GF-D8 (cell line): ENCODE results near the gene TEDC2.
"Not testable (repeated sequence)": the region's sequence is repeated elsewhere in the genome, so short reads cannot be mapped to it uniquely, and the experiment has no call there.

Experiments used
- DNase-seq: peaks from one replicate; lab custom pipeline; 2025; lab: John Stamatoyannopoulos, UW

Gene TEDC2

DNA sequence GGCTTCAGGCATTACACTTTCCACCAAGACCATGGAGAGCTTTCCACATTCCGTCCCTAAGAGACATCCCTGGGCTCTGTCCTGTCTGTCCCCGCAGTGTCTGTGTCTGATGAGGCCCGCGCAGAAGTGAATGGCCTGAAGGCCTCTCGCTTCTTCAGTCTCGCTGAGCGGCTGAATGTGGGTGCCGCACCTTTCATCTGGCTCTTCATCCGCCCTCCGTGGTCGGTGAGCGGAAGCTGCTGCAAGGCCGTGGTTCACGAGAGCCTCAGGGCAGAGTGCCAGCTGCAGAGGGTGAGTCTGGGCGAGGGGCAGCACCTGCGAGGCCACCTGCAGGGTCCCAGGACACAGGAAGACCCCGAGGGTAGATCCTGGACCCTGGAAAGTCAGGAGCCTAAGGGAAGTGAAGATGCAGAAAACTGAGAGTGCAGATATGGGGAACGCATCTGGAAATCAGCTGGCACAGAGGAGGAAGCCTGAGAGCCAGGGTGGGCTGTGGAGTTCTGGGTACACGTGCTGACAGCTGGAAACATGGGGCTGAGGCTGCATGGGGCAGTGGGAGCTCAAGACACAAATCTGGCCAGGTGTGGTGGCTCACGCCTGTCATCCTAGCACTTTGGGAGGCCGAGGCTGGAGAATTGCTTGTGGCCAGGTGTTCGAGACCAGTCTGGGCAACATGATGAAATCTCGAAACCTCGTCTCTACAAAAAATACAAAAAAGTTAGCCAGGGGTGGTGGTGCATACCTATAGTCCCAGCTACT lies 22.7 kb upstream of the TEDC2 start:
- no peak for DNase-seq

DNA sequence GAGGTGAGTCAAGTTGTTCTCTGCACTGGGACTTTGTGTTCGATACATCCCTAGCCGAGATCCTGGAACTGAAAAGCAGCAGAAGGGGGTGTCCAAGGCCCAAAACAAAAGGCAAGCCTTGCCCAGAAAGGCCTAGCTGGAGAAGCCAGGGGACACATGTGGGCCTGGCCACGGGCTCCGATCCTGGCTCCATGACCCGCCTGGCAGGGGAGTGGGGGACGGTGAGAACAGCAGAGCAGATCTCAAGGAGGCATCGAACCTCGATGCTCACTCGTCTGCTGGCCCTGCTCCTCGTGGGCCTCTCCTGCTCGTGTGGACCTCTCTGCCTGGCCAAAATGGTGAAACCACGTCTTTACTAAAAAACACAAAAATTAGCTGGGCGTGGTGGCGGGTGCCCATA lies 21.8 kb upstream of the TEDC2 start:
- DNase-seq = no peak

DNA sequence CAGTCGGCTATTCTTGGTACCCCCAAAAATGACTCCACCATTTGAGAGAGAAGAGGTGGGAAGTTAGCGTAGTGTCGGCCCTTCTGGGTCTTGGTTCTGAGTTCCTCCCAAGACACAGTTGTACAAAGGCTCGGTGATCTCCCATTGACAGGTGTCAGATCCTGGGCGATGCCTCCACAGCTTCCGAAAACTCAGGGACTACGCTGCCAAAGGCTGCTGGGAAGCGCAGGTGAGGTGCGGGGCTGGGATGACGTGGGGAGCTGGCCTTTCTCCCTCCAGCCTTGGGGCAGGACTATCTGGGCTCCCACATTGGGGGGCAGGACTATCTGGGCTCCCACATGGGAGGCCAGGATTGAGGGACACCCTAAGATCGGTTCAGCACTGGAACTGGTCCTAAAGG lies 20.3 kb upstream of the TEDC2 start:
- no peak for DNase-seq

DNA sequence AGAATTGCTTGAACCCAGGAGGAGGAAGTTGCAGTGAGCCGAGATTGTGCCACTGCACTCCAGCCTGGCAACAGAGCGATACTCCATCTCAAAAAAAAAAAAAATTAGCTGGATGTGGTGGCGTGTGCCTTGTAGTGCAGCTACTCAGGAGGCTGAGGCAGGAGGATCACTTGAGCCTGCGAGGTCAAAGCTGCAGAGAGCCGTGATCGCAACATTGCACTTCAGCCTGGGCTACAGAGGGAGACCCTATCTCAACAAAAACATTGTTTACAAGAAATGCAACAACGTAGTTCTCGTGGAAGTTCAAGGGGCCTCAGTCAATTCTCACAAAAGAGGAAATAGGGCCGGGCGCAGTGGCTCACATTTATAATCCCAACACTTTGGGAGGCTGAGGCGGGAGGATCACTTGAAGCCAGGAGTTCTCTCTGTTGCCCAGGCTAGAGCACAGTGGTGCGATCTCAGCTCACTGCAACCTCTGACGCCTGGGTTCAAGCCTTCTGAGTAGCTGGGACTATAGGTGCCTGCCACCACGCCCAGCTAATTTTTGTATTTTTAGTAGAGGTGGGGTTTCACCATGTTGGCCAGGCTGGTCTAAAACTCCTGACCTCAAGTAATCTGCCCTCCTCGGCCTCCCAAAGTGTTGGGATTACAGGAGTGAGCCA lies 18.6 kb upstream of the TEDC2 start:
- DNase-seq = not testable (repeated sequence)

DNA sequence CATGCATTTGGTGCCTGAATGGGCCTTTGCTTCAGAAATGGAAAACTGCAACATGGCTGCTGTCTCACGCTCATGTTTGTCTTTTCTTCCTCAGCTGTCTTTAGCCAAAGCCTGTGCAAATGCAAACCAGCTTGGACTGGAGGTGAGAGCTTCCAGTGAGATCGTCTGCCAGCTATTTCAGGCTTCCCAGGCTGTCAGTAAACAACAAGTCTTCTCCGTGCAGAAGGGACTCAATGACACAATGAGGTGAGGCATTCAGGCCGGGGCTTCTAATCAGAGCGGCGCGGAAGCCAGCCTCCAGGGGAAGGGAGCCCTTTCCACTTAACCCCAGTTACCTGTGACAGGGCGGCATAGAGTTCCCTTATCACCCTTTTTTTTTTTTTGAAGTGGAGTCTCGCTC lies 16.4 kb upstream of the TEDC2 start:
- DNase-seq = no peak

DNA sequence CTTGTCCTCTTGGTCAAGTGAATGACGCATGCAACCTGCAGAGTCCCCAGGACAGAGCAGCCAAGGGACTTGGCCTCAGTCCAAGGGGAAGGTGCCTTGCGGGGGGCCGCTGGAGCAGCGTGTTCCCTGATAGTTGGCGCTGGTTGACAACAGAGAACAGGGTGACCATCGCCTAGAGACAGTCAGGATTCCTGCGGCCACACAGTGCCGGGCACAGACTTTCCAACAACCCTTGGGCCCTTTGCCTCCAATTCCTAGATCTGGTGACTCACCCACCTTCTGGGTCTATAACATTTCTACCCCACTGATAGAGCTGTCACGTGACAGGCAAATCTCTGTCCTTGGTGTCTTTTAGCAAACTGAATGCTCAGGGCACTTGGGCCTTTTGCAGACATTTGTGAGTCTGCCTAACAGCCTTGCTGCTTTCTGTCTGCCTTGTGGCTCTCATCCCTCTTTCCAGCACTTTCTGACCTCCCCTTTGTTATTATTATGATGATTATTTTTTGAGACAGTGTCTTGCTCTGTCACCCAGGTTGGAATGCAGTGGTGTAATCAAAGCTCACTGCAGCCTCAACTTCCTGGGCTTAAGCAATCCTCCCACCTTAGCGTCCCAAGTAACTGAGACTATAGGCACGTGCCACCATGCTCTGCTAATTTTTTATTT lies 11.9 kb upstream of the TEDC2 start:
- no peak for DNase-seq

DNA sequence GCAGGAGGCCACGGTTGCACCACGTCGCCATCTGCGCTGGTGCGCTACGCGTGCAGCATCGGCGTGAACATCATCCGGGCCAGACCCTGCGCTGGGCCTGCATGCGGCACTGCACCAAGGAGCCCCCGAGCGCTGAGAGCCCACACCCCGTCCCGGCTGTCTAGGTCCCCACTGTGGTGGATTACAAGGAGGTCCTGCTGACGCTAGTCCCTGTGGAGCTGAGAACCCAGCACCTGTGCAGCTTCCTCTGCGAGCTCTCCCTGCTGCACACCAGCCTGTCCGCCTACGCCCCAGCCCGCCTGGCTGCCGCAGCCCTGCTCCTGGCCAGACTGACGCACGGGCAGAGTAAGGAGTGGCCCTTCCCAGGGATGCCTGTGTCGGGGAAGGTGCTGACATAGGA lies 10.8 kb upstream of the TEDC2 start:
- no peak for DNase-seq

DNA sequence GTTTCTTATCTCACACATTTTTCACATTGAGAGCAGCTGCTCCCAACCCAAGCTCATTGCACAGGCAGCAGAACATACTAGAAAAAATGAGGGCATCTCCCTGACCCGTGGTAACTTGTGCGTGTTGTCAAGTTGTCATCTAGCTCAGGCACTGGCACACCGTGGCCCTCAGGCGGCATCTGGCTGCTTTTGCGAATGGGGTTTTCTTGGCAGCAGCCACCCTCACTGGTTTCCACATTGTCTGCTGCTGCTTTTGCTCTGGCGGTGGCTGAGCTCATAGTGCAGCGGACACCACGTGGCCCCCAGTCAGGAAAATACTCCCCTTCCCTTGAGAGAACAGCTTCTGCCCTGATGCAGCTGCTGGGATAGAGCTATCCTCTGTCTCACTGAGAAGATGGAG lies 9.4 kb upstream of the TEDC2 start:
- DNase-seq = no peak

DNA sequence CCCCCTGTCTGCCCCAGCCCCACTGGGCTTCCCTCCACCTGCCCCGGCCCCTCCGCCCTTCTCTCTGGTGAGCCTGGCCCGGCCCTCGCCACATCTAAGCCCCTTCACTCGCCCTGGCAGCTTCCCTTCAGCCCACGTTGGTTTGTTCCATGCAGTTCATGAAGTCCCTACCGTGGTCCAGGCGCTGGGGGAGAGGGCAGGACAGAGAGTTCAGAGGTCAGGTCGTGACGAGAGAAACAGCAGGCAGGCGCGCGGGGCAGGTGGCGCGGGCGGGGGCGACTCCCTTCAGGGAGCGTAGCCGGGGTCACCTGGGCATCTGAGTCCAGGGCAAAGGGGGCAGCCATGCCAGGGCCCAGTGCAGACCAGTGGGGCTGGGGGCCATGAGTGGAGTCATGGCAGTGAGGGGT lies 8.9 kb upstream of the TEDC2 start:
- no peak for DNase-seq

DNA sequence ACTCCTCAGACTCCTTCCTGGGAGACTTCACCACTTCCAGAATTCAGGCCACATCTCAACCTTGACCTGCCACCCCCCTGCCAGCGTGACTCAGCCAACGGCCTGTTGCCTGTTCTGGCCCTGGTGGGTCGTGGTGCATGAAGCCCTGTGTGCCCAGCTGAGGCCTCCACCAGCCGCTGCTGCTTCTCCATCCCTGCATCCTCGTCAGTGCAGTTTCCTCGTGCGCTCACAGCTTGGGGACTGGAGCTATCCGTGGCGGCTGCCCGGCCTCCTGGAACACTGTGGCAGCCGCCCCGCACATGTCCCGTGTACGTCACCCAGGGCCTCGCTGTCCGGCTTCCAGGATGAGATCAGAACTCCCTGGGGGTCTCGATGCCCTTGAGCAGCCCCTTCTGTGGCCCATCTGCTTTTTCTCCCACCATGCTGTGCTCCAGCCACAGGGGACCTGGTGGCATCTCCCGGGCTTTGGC lies 8.0 kb upstream of the TEDC2 start:
- DNase-seq = no peak

DNA sequence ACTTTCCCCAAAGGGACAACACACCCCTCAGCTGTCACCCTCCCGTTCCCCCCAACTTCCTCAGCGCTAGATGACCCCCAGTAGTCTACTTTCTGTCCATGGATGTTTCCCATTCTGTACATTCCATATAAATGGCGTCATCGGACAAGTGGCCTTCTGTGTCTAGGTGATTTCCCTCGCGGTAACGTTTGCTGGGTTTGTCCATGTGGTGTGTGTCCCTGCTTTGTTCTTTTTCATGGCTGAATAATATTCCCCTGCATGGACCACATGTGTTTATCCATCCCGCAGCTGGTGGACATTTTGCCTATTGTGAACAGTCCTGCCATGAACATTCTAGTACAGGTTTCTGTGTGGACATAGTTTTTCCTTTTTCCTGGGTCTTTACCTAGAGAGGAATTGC lies 7.3 kb upstream of the TEDC2 start:
- no peak for DNase-seq

DNA sequence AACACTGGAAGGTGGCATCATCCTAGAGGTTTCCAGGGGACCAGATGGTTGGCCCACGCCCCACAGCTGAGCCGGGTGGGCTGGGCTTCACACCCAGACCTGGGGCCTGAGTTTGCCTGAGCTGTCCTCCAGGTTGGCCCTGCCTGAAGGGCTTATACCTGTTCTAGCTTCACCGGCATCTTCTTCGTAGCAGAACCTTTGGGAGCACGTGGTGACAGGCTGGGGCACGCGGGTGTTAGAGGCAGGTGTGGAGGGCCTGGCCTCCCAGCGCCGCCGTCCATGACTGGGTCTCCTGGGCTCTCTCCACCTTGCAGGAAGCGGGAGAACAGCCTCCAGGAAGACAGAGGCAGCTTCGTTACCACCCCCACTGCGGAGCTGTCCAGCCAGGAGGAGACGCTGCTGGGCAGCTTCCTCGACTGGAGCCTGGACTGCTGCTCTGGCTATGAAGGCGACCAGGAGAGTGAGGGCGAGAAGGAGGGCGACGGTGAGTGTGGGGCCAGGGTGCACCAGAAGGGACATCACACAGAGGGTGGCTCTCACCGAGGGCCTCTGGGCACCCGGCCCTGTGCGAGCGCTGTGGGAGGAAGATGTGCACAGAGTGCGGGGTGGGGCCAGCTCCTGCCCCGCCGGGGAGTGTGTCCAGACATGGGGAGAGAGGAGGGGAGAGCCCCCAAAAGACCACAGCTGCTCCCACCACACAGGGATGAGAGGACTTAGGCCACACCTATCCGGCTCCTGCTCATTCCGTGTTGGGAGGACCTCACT lies 4.6 kb upstream of the TEDC2 start:
- no peak for DNase-seq

DNA sequence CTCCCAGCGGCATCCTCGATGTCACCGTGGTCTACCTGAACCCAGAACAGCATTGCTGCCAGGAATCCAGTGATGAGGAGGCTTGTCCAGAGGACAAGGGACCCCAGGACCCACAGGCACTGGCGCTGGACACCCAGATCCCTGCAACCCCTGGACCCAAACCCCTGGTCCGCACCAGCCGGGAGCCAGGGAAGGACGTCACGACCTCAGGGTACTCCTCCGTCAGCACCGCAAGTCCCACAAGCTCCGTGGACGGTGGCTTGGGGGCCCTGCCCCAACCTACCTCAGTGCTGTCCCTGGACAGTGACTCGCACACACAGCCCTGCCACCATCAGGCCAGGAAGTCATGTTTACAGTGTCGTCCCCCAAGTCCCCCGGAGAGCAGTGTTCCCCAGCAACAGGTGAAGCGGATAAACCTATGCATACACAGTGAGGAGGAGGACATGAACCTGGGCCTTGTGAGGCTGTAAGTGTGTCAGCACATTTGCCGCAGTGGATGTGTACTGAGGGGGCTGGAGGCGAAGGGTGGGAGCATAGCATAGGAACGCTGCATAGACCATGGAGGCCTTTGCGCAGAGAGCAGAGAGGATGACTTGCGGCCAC lies 3.3 kb upstream of the TEDC2 start:
- DNase-seq = no peak

DNA sequence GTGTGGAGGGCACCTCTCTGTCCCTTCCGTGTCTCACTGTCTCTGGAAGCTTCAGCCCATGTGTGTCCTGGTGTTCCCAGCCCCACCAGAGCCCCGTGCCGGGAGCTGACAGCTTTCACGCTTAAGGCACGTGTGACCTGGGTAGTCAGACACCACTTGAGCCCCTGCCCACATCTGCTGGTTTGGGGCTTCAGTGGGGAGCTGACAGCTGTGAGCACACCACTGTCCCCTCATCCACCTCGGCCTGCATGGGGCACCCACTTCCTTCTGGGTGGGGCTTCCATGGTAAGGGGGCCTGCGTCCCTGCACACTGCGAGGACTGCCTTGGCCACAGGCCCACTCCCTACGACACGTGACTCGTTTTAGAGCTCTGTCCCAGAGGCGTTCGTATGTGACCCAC lies 2.6 kb upstream of the TEDC2 start:
- DNase-seq = no peak

DNA sequence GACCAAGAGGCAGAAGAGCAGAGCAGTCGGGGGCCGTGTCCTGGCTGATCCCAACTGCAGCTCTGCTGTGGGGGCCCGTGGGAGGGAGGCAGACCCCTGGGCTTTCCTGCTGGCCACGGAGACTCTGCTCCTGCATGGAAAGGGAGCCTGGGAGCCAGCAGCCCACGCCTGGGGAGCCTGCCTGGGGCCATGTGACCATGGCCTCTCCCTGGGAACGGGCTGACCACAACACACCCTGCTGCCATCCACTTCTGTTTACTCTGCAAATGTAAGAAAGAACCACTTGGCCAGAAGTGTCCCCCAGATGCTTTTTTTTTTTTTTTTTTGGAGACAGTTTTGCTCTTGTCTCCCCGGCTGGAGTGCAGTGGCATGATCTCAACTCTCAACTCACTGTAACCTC lies 2.0 kb upstream of the TEDC2 start:
- DNase-seq = no peak

DNA sequence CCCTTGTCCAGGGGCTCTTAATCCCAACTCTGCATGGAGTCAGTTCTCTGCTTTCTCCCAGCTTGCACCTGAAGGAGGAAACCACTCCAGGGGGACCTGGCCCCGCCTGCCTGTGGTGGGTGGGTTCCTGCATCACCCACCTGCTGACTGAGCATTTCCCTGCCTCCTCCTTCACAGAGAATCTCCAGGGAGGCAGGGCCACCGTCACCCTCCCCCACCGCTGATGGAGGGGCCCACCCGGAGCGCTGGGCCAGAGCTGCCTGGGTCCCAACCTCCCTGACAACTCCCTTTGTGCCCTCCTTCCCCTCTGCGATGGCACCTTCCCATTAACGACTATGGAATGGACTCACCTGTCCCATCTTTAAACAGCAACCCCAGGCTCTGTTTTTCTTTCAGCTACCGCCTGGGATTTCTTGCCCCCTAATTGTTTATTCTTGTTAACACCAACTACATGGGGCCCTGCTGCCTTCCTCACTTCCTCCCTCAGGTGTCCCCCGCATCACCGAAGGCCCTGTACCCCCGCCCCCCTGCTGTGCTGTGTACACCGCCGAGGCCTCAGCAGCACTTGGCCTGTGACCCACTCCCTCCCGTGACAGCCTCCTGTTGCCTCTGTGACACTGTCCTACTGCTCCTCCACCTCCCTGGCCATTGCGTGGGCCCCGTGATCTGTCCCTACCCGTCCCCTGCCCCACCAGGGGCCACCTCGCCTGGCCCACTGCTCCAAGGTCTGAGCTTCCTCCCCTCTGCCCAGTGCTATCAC lies 842 bp upstream of the TEDC2 start:
- no peak for DNase-seq

DNA sequence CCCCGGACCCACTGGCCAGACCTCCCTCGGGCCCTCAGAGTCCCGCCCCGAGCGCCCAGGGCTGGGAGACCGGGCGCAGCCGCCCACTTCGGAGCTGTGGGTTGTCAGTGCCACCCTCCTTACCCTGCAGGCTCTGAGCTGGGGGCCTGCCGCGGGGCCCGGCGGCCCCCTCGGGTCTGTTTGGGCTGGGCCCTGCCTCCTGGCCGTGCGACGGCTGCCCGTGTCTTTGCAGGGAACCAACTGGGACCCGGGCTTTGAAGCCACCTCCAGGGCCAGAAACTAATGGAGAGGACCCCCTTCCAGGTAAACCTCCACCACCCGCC lies 443 bp downstream of the TEDC2 start:
- no peak for DNase-seq

DNA sequence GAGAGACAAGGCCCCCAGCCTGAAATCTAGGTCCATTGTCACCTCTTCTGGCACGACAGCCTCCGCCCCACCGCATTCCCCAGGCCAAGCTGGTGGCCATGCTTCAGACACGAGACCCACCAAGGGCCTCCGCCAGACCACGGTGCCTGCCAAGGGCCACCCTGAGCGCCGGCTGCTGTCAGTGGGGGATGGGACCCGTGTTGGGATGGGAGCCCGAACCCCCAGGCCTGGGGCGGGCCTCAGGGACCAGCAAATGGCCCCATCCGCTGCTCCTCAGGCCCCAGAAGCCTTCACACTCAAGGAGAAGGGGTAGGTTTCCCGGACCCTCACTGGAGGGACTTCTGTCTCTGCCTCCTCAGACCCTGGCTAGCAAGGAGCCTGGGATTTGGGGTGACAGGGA lies 1.0 kb downstream of the TEDC2 start:
- no peak for DNase-seq

DNA sequence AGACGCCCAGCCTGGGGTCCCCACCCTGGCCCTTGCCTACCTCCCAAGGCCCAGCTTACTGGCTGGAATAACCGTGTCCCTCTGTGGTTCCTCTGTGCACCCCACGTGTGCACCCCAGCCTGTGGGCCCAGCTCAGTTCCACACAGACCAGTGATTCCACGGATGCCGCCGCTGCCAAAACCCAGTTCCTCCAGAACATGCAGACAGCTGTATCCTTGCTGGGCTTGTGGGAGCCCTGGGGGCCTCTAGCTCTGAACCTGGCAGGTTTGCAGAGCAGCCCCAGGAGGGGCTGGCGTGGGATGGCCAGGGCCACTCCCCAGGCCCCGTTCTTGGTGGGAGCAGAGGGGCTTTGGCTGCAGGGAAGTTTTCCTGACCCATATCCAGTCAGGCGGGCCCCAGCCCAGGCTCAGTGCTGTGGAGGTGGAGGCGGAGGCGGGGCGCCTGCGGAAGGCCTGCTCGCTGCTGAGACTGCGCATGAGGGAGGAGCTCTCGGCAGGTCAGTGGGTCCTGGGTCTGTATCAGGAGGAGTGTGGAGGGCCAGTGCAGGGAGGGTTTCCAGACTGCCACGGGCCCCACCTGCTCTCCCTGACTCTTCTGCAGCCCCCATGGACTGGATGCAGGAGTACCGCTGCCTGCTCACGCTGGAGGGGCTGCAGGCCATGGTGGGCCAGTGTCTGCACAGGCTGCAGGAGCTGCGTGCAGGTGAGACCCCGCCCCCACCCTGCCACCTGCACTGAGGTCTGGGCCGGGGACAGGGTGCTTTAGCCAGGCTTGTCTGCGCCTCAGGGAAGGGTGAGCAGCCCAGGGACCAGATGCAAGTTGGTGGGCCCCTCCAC lies 2.3 kb downstream of the TEDC2 start:
- DNase-seq = no peak

DNA sequence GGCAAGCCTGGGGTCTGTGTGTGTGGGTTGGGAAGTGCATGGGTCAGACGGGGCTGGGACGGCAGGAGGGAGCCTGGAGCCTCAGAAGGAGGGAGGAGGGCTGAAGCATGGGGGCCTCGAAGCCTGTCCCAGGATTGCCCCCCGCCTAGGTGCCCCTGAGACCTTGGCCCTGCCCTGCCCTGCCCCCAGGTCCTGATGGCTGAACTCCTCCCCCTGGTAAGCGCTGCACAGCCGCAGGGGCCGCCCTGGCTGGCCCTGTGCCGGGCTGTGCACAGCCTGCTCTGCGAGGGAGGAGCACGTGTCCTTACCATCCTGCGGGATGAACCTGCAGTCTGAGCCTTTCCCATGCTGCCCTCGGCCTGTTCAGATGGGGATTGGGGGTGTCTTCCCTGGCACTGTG lies 4.4 kb downstream of the TEDC2 start:
- DNase-seq = no peak
